ENCODE data around the gene CENPX.
A peak's percentile ranks its signal among the peaks of the same experiment; 100 is the strongest.
"Not testable (repeated sequence)": the region's sequence is repeated elsewhere in the genome, so short reads cannot be mapped to it uniquely, and the experiment has no call there.

The CENPX gene

DNA sequence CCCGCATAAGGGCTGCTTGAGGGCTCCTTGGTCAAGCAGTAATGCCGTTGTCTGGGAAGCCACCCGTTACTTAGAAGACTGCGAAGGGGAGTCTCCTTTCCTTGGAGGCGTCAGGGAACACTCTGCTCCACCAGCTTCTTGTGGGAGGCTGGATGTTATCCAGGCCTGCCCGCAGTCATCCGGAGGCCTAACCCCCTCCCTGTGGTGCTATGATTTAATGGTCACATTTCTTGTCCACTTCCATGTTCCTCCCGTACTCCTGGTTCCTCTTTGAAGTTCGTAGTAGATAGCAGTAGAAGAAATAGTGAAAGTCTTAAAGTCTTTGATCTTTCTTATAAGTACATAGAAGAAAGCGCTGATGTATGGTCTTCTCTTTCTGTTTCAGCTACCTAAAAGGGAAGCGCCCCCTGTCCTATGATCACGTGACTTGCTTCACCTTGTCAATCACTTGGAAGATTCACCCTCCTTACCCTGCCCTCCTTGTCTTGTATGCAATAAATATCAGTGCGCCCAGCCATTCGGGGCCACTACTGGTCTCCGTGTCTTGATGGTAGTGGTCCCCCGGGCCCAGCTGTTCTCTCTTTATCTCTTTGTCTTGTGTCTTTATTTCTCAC lies 16.2 kb upstream of the CENPX start:
- DNase-seq, result not testable (repeated sequence)

DNA sequence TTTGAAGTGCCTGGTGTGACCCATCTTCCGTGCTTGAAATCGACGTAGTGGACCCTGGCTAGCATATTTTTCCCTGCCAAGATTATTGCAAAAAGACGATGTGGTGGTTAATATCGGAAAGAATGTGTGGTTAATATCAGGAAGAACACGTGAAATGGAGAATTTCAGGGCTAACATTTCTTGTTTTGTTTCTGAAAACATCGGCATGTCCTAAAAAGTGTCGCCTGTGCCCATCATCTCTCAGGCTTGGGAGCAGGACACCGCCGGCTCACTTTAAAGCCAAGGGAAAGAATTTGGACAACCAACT lies 15.2 kb upstream of the CENPX start:
- DNase-seq, result no peak

- DNase-seq, result peak; percentile 93
Measured at GRCh38 chr17:82037092-82037888, 14.6 kb upstream of the CENPX start, which contains the start of gene DCXR. Gene DCXR, minus strand, starts transcription at chr17:82037697. Its CDS starts 15 bp downstream, at chr17:82037682.

DNA sequence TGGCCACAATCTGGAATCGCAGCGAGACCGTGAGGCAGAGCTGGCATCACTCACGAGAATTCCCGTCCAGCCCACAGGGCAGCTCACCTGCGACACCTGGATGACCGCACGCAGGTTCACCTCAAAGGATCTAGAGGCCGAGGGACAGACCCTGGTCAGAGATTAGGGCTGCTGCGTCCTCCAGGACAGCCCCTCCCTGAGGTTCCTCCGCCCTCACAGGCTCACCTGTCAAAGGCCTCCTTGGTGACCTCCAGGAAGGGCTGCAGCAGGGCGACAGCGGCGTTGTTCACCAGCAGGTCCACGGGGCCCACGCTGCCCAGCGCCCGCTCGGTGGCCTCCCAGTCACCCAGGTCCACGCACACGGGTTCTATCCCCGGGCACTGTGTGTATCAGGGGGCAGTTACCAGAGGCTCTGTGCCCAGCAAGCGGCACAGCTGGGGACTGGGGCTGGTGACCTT lies 14.0 kb upstream of the CENPX start:
- DNase-seq, result no peak

DNA sequence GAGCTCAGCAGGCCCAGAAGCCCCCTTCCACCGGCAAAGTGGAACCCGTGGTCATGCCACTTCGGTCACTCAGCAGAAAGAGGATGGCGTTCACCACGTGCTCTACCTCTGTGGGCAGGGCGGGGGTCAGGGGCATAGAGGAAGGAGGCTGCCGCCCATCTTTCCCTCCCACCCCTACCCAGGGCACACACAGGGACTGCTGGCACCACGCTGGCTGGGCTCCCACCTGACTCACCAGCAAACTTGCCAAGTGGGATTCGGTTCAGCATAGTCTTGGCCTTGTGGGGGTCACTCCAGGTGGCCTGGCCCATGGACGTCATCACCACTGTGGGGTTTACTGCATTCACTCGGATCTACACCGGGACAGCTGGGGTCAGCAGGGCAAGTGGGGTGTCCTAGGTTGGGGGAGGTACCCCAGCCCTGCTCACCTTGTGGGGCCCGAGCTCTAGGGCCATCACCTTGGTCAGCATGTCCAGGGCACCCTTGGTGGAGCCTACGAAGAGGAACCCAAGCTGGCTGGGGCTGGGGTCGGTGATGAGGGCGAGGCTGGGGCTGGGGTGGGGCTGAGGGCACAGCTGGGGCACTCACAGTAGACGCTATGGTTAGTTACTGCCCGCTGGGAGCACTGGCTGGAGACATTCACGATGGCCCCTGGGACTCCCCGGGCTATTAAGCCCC lies 13.4 kb upstream of the CENPX start:
- DNase-seq, result no peak

- no peak for DNase-seq
Measured at GRCh38 chr17:82035488-82035887, 12.8 kb upstream of the CENPX start.

- DNase-seq, result no peak
Measured at GRCh38 chr17:82034371-82035011, 11.8 kb upstream of the CENPX start.

GRCh38 chr17:82033359-82034085 lies 10.8 kb upstream of the CENPX start:
- no peak for DNase-seq

GRCh38 chr17:82031885-82032627 lies 9.4 kb upstream of the CENPX start:
- peak; percentile 58 for DNase-seq

- DNase-seq, result peak; percentile 38
Measured at GRCh38 chr17:82031303-82031884, 8.7 kb upstream of the CENPX start, which contains the start of gene RAC3. Gene RAC3, plus strand, starts transcription at chr17:82031678. Its CDS starts 84 bp downstream, at chr17:82031762.

DNA sequence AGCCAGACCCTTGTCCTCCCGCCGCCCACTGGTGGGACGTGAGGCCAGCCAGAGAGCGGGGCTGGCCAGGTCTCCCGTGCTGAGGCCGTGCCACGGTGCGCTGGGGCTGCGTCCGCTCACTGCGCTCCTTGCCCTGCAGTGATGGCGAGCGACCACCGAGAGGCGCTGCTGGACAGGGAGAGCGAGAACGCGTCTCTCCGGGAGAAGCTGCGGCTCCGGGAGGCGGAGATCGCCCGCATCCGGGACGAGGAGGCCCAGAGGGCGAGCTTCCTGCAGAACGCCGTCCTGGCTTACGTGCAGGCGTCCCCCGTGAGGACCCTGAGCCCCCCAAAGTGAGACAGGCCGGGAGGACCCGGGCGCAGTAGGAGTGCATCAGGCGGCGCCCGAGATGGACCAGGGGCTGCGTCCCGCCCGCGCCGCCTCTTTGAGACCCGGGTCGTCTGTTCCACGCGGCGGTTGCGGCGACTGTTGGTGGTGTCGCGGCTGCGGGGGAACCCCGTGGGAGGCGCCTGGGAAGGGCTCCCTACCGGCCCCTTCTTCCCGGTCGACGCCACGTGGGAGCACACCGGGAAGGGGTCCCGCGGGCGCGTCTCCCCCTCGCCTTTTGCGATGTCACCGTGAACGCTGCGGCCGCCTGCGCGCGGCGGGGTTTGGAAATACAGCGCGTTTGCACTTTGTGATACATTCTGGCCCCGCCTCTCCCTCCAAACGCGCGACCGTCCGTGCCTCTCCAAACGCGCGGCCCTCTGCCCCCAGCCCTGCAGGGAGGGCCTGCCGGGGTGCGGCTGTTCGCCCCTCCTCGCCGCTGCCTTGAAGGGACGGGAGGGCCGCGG lies 8.0 kb upstream of the CENPX start:
- DNase-seq, result peak; percentile 85

GRCh38 chr17:82029990-82030469 lies 7.4 kb upstream of the CENPX start:
- no peak for DNase-seq

- DNase-seq, result no peak
Measured at GRCh38 chr17:82029391-82029790, 6.7 kb upstream of the CENPX start.

DNA sequence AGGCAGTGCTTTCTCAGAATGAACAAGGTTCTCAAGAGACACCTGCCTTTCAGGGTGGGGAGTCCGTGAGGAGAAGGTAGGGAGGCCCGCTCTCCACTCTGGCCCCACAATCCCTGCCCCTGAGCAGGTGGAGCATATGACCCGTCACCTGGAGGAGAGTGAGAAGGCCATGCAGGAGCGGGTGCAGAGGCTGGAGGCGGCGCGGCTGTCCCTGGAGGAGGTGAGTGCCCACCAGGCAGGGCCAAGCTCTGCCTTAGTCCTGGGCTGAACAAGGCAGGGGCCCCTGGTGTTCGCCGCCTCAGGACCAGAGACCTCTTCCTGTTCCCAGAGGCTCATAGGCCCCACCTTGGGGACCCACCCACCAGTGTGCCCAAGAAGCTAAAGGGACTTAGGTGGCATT lies 6.3 kb upstream of the CENPX start:
- no peak for DNase-seq

GRCh38 chr17:82028246-82028645 lies 5.6 kb upstream of the CENPX start:
- no peak for DNase-seq

- no peak for DNase-seq
Measured at GRCh38 chr17:82025401-82026107, 2.9 kb upstream of the CENPX start.

GRCh38 chr17:82024859-82025258 lies 2.2 kb upstream of the CENPX start:
- no peak for DNase-seq

GRCh38 chr17:82023447-82024241 lies 966 bp upstream of the CENPX start:
- DNase-seq, result no peak

- DNase-seq, result peak; percentile 98
Measured at GRCh38 chr17:82022981-82023446, 336 bp upstream of the CENPX start, which contains the start of gene LRRC45. Gene LRRC45, plus strand, starts transcription at chr17:82023305. Its CDS starts 339 bp downstream, at chr17:82023644.
